T follicular helper cell (primary cell): Measurements from ENCODE around the gene KIF20B.

Experiments used
- DNase-seq: peaks from one replicate; pipeline ENCODE4 v3.0.0-alpha.2; 2020; ENCODE audit warnings: low read depth
- total RNA-seq, 2 experiments: gene quantifications; one replicate each; lab custom pipeline; 2026; lab: John Stamatoyannopoulos, UW

KIF20B gene, protein sequence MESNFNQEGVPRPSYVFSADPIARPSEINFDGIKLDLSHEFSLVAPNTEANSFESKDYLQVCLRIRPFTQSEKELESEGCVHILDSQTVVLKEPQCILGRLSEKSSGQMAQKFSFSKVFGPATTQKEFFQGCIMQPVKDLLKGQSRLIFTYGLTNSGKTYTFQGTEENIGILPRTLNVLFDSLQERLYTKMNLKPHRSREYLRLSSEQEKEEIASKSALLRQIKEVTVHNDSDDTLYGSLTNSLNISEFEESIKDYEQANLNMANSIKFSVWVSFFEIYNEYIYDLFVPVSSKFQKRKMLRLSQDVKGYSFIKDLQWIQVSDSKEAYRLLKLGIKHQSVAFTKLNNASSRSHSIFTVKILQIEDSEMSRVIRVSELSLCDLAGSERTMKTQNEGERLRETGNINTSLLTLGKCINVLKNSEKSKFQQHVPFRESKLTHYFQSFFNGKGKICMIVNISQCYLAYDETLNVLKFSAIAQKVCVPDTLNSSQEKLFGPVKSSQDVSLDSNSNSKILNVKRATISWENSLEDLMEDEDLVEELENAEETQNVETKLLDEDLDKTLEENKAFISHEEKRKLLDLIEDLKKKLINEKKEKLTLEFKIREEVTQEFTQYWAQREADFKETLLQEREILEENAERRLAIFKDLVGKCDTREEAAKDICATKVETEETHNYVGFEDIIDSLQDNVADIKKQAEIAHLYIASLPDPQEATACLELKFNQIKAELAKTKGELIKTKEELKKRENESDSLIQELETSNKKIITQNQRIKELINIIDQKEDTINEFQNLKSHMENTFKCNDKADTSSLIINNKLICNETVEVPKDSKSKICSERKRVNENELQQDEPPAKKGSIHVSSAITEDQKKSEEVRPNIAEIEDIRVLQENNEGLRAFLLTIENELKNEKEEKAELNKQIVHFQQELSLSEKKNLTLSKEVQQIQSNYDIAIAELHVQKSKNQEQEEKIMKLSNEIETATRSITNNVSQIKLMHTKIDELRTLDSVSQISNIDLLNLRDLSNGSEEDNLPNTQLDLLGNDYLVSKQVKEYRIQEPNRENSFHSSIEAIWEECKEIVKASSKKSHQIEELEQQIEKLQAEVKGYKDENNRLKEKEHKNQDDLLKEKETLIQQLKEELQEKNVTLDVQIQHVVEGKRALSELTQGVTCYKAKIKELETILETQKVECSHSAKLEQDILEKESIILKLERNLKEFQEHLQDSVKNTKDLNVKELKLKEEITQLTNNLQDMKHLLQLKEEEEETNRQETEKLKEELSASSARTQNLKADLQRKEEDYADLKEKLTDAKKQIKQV (N-terminal part only)
- total RNA-seq = 61.0 to 71.5 reads per million in 2 experiments

DNA sequence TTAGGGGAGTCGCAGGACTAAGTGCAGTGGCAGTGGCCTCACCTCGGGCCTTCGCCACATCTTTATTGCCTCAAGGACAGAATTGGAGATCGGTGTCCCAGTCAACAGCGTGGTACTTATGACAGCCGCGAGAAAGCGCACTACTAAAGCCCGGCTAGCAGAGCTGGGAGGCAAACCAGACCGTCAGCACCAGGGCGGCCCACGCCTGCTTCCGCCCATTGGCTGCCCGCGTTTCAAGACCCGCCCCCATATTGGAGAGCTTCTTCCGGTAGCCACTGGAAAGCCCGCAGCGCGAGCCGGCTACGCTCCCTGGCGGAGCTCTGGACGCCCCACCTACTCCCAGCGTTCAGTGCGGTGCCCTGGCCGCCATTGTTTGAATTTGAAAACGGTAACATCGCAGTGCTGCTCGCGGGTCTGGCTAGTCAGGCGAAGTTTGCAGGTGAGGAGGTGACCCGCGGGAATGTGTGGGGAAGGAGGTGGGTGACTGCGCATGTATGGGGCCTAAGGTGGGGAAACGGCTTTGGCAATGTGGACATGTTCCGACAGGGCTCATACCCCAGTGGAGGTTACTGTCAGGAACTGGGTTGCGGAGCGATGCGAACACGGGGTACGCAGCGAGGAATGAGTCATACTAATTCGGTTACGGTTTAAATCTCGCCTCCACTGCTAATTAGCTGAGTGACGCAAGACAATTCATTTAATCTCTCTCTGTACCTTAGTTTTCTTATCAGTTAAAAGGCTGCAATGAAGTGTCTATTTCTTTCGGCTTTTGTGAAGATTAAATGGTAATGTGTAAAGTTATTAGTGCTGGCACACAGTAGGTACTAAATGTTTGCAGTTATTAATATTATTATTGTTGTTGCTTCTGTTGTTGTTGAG, at the start of gene KIF20B:
Gene KIF20B (plus strand): TSS at position 349 of the 879 bp plus-strand sequence. CDS start 3,705 bp downstream, outside the sequence.
- DNase-seq = peak; percentile 92

- no peak for DNase-seq
Measured at GRCh38 chr10:89651916-89652573, 49.3 kb upstream of the KIF20B start.

DNA sequence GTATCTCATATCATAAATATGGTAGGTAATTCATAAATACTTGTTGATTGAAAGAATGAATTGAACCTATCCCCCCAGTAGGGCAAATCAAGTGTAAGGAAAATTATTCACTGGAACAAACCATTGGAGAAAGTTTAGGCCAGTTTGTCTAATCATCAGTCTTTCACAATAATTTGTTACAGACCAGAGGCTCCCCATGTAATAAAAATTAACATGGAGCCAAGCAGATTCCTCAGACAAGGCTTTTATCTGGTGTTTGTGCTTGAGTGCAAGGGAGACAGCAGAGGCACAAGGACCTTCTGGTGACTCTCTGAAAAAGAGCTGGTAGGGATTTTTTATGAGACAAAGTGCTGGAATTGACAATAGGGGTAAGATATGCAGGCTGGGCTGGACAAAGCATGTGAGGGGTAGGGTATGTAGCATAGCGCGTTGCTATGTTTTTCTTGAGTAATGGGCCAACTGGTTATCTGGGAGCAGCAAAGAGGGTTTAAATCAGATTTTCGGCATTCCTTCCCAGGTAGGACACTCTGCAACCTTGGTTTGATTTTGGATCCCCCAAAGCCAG, 48.5 kb upstream of the KIF20B start:
- DNase-seq = no peak

- no peak for DNase-seq
Measured at GRCh38 chr10:89653410-89653869, 48.0 kb upstream of the KIF20B start.

DNA sequence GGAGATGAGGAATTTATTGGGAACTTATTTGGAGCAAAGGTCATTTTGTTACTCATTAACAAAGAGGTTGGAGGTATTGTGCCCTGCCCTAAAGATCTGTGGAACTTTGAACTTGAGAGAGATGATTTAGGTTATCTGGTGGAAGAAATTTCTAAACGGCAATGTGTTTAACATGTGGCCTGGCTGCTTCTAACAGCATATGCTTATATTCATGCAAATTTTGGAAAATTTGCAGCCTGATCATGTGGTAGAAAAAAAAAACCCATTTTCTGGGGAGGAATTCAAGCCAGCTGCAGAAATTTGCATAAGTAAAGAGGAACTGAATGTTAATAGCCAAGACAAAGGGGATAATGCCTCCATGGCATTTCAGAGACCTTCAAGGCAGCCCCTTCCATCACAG, 45.7 kb upstream of the KIF20B start:
- no peak for DNase-seq

GRCh38 chr10:89657302-89657701, 44.1 kb upstream of the KIF20B start:
- no peak for DNase-seq

GRCh38 chr10:89659143-89660131, 42.0 kb upstream of the KIF20B start:
- DNase-seq = no peak

DNA sequence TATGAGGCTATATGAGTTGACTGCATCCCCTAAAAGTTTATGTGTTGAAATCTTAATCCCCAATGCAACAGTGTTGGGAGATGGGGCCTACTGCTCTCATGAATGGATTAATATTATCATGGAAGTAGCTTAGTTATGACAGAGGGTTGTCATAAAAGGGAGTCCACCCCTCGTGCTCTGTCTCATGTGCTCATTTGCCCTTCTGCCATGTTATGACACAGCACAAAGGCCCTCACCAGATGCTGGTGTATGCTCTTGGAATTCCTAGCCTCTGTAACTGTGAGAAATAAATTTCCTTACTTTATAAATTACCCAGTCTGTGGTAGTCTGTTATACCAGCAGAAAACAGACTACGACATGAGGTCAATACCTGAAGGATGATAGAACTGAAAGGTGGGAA, 38.8 kb upstream of the KIF20B start:
- no peak for DNase-seq

GRCh38 chr10:89663144-89663543, 38.2 kb upstream of the KIF20B start:
- DNase-seq = no peak

DNA sequence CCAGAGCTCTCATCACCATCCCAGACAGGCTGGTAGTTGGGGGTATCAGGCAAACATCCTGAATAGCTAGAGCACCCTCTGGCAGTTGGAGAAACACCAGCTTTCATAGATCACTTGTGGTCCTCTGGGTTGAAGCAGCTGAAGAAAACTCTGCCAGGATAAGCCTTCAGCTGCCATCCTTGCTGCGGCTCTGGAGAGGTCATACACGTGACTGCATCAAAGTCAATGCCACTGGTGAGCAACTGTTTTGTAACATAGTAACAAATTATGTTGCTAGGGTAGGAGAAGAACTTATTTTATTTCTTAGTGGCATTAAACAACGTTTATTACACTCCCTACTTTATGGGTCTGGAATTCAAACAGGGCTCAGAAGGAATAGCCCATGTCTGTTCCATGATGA, 37.2 kb upstream of the KIF20B start:
- no peak for DNase-seq

GRCh38 chr10:89665302-89665701, 36.1 kb upstream of the KIF20B start:
- DNase-seq = no peak

GRCh38 chr10:89666138-89666537, 35.3 kb upstream of the KIF20B start:
- no peak for DNase-seq

DNA sequence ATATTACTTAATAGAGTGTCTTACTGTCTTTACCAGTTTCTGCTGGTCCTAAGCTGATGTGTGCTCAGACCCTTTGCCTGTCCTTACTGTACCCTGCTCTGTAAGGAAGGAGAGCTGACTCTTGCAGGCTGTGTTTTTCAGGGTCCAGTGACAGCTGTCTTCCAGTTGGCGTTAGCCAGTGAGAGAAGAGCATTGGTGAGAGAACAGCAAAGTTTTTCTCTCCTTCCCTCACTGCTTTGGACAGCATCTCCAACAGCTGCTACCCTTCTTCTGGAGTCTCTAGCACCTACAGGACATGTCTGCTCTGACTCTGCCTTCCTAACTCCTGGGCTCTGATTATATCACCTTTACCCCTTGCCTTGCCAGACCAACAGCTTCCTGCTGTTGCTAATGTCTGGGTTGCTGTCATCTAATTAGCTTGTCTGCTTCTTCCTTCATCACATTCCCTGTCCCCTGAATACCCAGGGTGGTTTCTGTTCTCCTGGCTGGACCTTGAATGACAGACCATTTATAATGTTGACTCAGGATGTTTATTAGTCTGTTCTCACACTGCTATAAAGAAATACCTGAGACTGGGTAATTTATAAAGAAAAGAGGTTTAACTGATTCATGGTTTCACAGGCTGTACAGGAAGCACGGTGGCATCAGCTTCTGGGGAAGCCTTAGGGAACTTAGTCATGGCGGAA, 32.9 kb upstream of the KIF20B start:
- DNase-seq = no peak

- no peak for DNase-seq
Measured at GRCh38 chr10:89669985-89670384, 31.4 kb upstream of the KIF20B start.

DNA sequence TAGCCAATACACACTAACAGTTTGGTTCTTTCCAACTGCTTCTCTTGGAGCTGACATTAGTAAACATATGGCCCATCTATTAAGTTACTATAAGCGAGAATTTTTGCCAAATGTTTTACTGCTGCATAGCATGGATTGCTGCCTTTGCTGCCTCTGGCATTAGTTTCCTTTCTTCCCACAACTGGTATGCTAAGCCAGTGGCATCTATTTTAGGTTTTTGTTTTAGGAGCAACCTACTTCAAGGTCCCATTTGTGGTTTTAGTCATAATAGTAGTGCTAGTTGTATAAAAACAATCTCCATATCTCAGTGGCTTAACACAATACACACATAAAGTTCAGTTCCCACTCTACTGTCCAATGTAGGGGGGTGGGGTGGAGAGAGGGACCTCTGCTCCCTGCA, 30.5 kb upstream of the KIF20B start:
- DNase-seq = no peak

DNA sequence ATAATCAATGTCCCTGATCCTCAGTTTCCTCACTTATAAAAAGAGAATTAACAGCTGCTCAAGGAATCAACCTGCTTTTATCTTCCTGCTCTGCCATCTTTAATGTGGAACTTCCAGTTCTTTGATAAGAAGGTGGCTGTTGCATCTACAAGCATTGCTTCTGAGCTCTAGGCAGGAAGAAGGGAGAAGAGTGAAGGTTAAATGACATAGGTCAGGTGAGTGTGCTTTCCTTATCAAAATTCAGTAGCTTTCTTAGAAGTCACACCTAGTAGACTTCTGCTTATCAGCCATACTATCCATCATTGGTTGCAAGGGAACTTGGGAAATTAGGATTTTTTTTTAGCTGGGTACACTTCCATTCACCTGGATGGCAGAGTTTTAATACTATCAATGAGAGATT, 24.0 kb upstream of the KIF20B start:
- no peak for DNase-seq

DNA sequence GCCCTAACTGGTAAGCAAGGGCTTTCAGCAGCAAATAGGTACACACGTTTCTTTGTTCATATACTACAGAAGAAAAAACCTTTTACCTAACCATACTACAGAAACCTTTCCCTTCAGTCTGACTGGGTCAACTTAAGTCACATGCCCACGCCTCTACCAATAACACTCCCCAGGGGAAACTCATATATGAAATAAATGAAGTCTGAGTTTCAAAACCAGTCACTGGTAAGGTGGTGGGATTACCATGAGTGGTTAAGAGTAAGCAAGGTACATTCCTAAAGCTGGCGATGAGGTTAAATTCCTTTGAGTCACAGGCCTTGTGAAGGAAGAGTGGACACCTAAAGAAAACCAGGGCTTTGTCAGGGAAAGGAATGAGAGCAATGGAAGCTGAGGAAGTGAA, 21.4 kb upstream of the KIF20B start:
- no peak for DNase-seq

DNA sequence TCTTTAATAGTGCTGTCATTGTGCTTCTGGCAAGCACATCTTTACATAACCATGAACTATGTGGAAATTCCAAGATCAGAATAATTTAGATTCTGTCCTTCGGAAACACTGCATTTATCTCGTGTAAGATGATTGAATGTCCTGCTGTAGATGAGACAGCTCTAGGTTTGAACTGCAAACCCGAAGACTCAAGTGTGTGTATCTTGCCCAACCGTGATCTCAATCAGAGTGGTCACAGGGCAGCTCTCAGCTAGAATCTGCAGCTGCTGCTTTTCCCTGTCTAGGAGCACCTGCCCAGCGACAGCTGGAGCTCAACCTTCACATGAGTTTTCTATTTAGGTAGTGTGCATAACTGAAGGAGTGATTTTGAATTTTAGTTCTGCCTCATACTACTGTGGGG, 17.5 kb upstream of the KIF20B start:
- no peak for DNase-seq
